NCI-H2029 (cell line): ENCODE data around the gene MSH3.
"Not testable (repeated sequence)": the region's sequence is repeated elsewhere in the genome, so short reads cannot be mapped to it uniquely, and the experiment has no call there.

ENCODE experiments used
- DNase-seq: peaks from one replicate; lab custom pipeline; 2025; lab: John Stamatoyannopoulos, UW

The MSH3 gene

GRCh38 chr5:80853413-80853812 is 199.0 kb downstream of the MSH3 start:
- DNase-seq, result no peak

- DNase-seq, result no peak
These were observed 200.1 kb downstream of the MSH3 start for GRCh38 chr5:80854583-80854982.

- no peak for DNase-seq
These were observed 206.6 kb downstream of the MSH3 start for GRCh38 chr5:80860924-80861613.

- no peak for DNase-seq
These were observed 209.3 kb downstream of the MSH3 start for GRCh38 chr5:80863708-80864107.

GRCh38 chr5:80864109-80864508 is 209.7 kb downstream of the MSH3 start:
- DNase-seq, result no peak

- no peak for DNase-seq
These were observed 210.4 kb downstream of the MSH3 start for GRCh38 chr5:80864706-80865435.

GRCh38 chr5:80865551-80865950 is 211.1 kb downstream of the MSH3 start:
- no peak for DNase-seq

- no peak for DNase-seq
These were observed 211.9 kb downstream of the MSH3 start for GRCh38 chr5:80866371-80866770.

- DNase-seq, result no peak
These were observed 212.8 kb downstream of the MSH3 start for GRCh38 chr5:80867233-80867632.

GRCh38 chr5:80870442-80870841 is 216.0 kb downstream of the MSH3 start:
- no peak for DNase-seq

- no peak for DNase-seq
These were observed 217.1 kb downstream of the MSH3 start for GRCh38 chr5:80871541-80871961.

- no peak for DNase-seq
These were observed 219.7 kb downstream of the MSH3 start for GRCh38 chr5:80874162-80874561.

GRCh38 chr5:80877592-80877991 is 223.1 kb downstream of the MSH3 start:
- no peak for DNase-seq

- DNase-seq, result no peak
These were observed 227.3 kb downstream of the MSH3 start for GRCh38 chr5:80881726-80882125.

- DNase-seq, result not testable (repeated sequence)
These were observed 228.9 kb downstream of the MSH3 start for GRCh38 chr5:80883390-80883789.

- no peak for DNase-seq
These were observed 229.8 kb downstream of the MSH3 start for GRCh38 chr5:80884086-80884813.

GRCh38 chr5:80884929-80885328 is 230.5 kb downstream of the MSH3 start:
- DNase-seq, result no peak

- DNase-seq, result no peak
These were observed 231.0 kb downstream of the MSH3 start for GRCh38 chr5:80885396-80886000.

- no peak for DNase-seq
These were observed 239.6 kb downstream of the MSH3 start for GRCh38 chr5:80894083-80894482.

- DNase-seq, result no peak
These were observed 241.1 kb downstream of the MSH3 start for GRCh38 chr5:80895523-80895922.

GRCh38 chr5:80902624-80903023 is 248.2 kb downstream of the MSH3 start:
- not testable (repeated sequence) for DNase-seq

- no peak for DNase-seq
These were observed 250.2 kb downstream of the MSH3 start for GRCh38 chr5:80904533-80905187.
